Epithelial cell of prostate (primary cell): ENCODE results near the gene CD6.

Source experiments
- DNase-seq: peaks from one replicate; pipeline ENCODE4 v3.0.0-alpha.2; 2011; ENCODE audit warnings: low read depth, low spot score
- H3K27ac ChIP-seq: fragments of 450-650 bp; 2 replicates; pipeline ENCODE4 v1.5.1; 2017; ENCODE audit warnings: mild to moderate bottlenecking

CD6 gene

GRCh38 chr11:61023086-61023965, 51.8 kb downstream of the CD6 start:
- no peak overlapping the region for H3K27ac ChIP-seq
- no peak for DNase-seq

GRCh38 chr11:61023966-61024295, 52.5 kb downstream of the CD6 start:
- DNase-seq, result no peak
- H3K27ac ChIP-seq, result no peak overlapping the region

GRCh38 chr11:61024938-61025820, 53.7 kb downstream of the CD6 start:
- H3K27ac ChIP-seq, result no peak overlapping the region
- DNase-seq, result no peak

GRCh38 chr11:61025821-61026120, 54.3 kb downstream of the CD6 start:
- no peak for DNase-seq
- H3K27ac ChIP-seq, result no peak overlapping the region

- no peak for DNase-seq
- H3K27ac ChIP-seq, result no peak overlapping the region
Observed at GRCh38 chr11:61026121-61027031, 54.9 kb downstream of the CD6 start.

- H3K27ac ChIP-seq, result no peak overlapping the region
- DNase-seq, result no peak
Observed at GRCh38 chr11:61027141-61027840, 55.8 kb downstream of the CD6 start.

GRCh38 chr11:61028135-61028729, 56.8 kb downstream of the CD6 start:
- DNase-seq, result no peak
- no peak overlapping the region for H3K27ac ChIP-seq

- no peak for DNase-seq
- H3K27ac ChIP-seq, result no peak overlapping the region
Observed at GRCh38 chr11:61032824-61033223, 61.3 kb downstream of the CD6 start.

GRCh38 chr11:61033417-61033816, 61.9 kb downstream of the CD6 start:
- no peak overlapping the region for H3K27ac ChIP-seq
- DNase-seq, result no peak

- DNase-seq, result no peak
Observed at GRCh38 chr11:61034111-61034510, 62.6 kb downstream of the CD6 start.

GRCh38 chr11:61034704-61035525, 63.4 kb downstream of the CD6 start:
- no peak overlapping the region for H3K27ac ChIP-seq
- no peak for DNase-seq

More at GRCh38 chr11:61034111-61034510, 62.6 kb downstream of the CD6 start:
- no peak overlapping the region for H3K27ac ChIP-seq

- DNase-seq, result no peak
- no peak overlapping the region for H3K27ac ChIP-seq
Observed at GRCh38 chr11:61035526-61035835, 64.0 kb downstream of the CD6 start.

GRCh38 chr11:61037441-61038093, 66.1 kb downstream of the CD6 start:
- no peak overlapping the region for H3K27ac ChIP-seq
- DNase-seq, result no peak

GRCh38 chr11:61039916-61040315, 68.4 kb downstream of the CD6 start:
- no peak for DNase-seq
- no peak overlapping the region for H3K27ac ChIP-seq

- H3K27ac ChIP-seq, result no peak overlapping the region
- no peak for DNase-seq
Observed at GRCh38 chr11:61041755-61042518, 70.5 kb downstream of the CD6 start.

- no peak for DNase-seq
- no peak overlapping the region for H3K27ac ChIP-seq
Observed at GRCh38 chr11:61042537-61042936, 71.1 kb downstream of the CD6 start.

- no peak overlapping the region for H3K27ac ChIP-seq
Observed at GRCh38 chr11:61042961-61043540, 71.6 kb downstream of the CD6 start.

More at GRCh38 chr11:61042961-61043540, 71.6 kb downstream of the CD6 start:
- no peak for DNase-seq
